Keratinocyte (primary cell): ENCODE data around the gene TMEM144. TPM values are rescaled to one million over a fixed set of nuclear protein-coding genes. Genes with fewer than 3 reads are reported as not detected.

ENCODE experiments used
- DNase-seq: peaks from one replicate; pipeline ENCODE4 v3.0.0-alpha.2; 2011; ENCODE audit warnings: low read depth, missing footprints, low spot score
- FAIRE-seq: peaks from 2 replicates; lab custom pipeline; 2011; peaks lifted over from hg19 to GRCh38; lab: Jason Lieb, UNC
- H2AFZ ChIP-seq: 2 replicates; pipeline ENCODE4 v1.6.0; 2012; ENCODE audit warnings: low read length, control low read depth, inconsistent platforms; ENCODE audit not compliant: control insufficient read depth
- H3K27ac ChIP-seq: 2 replicates; pipeline ENCODE4 v1.5.1; 2011; ENCODE audit warnings: low read length; ENCODE audit not compliant: control insufficient read depth, insufficient read depth
- H3K27me3 ChIP-seq: 3 replicates; pipeline ENCODE4 v1.6.0; 2011; ENCODE audit warnings: low read length; ENCODE audit not compliant: control insufficient read depth, insufficient read depth; ENCODE audit errors: extremely low read depth
- H3K36me3 ChIP-seq, 2 experiments: 2 replicates in 1 of 2; 3 replicates in 1 of 2; pipeline ENCODE4 v1.5.1; 2011; ENCODE audit warnings: low read length in 2 of 2, mild to moderate bottlenecking in 1 of 2; ENCODE audit not compliant: control insufficient read depth in 2 of 2, insufficient read depth in 2 of 2; ENCODE audit errors: extremely low read depth in 1 of 2
- H3K4me1 ChIP-seq: 3 replicates; pipeline ENCODE4 v1.5.1; 2011; ENCODE audit warnings: low read length; ENCODE audit not compliant: control insufficient read depth, insufficient read depth; ENCODE audit errors: extremely low read depth
- H3K4me2 ChIP-seq: 3 replicates; pipeline ENCODE4 v1.6.0; 2011; ENCODE audit warnings: low read depth, low read length; ENCODE audit not compliant: control insufficient read depth, insufficient read depth; ENCODE audit errors: extremely low read depth
- H3K4me3 ChIP-seq, 3 experiments: fragments of 200-600 bp in 1 of 3; sonication (generic) in 1 of 3; 2 replicates in 2 of 3; 3 replicates in 1 of 3; pipeline ENCODE4 v1.5.1; 2011 to 2016; ENCODE audit warnings: low read length in 3 of 3, mild to moderate bottlenecking in 3 of 3, control low read depth in 2 of 3, inconsistent platforms in 1 of 3, low read depth in 1 of 3, mixed read lengths in 1 of 3, mixed run types in 1 of 3, moderate library complexity in 1 of 3; ENCODE audit not compliant: control insufficient read depth in 2 of 3, insufficient read depth in 2 of 3; ENCODE audit errors: extremely low read depth in 1 of 3
- H3K79me2 ChIP-seq: 2 replicates; pipeline ENCODE4 v1.6.0; 2012; ENCODE audit warnings: low read length; ENCODE audit not compliant: control insufficient read depth, insufficient read depth
- H3K9ac ChIP-seq: 3 replicates; pipeline ENCODE4 v1.6.0; 2011; ENCODE audit warnings: low read length; ENCODE audit not compliant: control insufficient read depth, insufficient read depth; ENCODE audit errors: extremely low read depth
- H3K9me1 ChIP-seq: 3 replicates; pipeline ENCODE4 v1.6.0; 2011; ENCODE audit warnings: low read length; ENCODE audit not compliant: control insufficient read depth, insufficient read depth; ENCODE audit errors: extremely low read depth
- H3K9me3 ChIP-seq: 2 replicates; pipeline ENCODE4 v1.5.1; 2012; ENCODE audit warnings: low read depth, low read length; ENCODE audit not compliant: control insufficient read depth
- H4K20me1 ChIP-seq: 3 replicates; pipeline ENCODE4 v1.6.0; 2011; ENCODE audit warnings: low read length; ENCODE audit not compliant: control insufficient read depth, insufficient read depth; ENCODE audit errors: extremely low read depth
- EZH2 ChIP-seq: IDR thresholded peaks from one replicate; pipeline ENCODE4 v1.6.1; 2012; ENCODE audit warnings: inconsistent platforms, mild to moderate bottlenecking, low read length, moderate library complexity
- dilution Hi-C: fragments of 300-500 bp; cut with MboI; formaldehyde crosslinking; loops from one replicate; pipeline ENCODE4 v1.7.0; 2020; ENCODE audit warnings: low sequenced_read_pairs; ENCODE audit not compliant: extremely low pct_ligation_motif_present
- polyA plus RNA-seq, 5 experiments: library from polyadenylated mRNA; depleted of rRNA in 3 of 5; stranded (reverse) in 3 of 5; stranded (forward) in 1 of 5; unstranded in 1 of 5; fragments of >200 nt; gene quantifications; 1 replicate in 1 of 5; 2 replicates in 3 of 5; 3 replicates in 1 of 5; pipeline versions ENCODE4 v1.2.1 to v1.2.3, GENCODE V29; 2011 to 2012; ENCODE audit warnings: missing spikeins in 2 of 5, low read depth in 1 of 5, low replicate concordance in 1 of 5
- TF ChIP-seq, protein P1 (sequence below), 3 experiments: IDR thresholded peaks in 1 of 3; conservative IDR thresholded peaks in 1 of 3; optimal IDR thresholded peaks in 1 of 3; 2 replicates in 2 of 3; 3 replicates in 1 of 3; pipeline versions ENCODE3 to v1.5.1; 2011; ENCODE audit warnings: low read length in 3 of 3, mild to moderate bottlenecking in 3 of 3, moderate library complexity in 2 of 3, control low read depth in 1 of 3, inconsistent platforms in 1 of 3; ENCODE audit not compliant: insufficient read depth in 2 of 3; ENCODE audit errors: extremely low read depth in 1 of 3

The TMEM144 gene
- polyA plus RNA-seq, 1 donor (not counting 4 experiments of a cell fraction or from before 2014, with no cell fraction given), result 3.3 TPM

DNA sequence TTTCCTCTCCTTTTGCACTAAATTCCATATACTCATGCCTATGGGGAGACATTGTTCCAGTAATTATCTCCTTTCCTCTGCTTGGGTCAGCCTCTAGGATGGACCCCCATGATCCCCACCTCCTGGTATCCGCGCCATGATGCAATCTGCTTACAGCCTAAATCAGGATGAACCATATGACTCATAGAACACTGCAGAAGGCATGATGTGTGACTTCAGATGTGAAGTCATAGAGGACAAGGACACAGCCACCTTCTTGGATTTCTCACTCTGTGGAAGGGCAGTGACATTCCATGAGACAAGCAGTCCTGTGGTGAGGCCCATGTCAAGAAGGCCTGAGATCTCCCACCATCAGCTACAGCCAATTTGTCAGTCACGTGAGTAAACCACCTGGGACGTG is 9.0 kb upstream of the TMEM144 start:
- H3K4me3 ChIP-seq, result no peak overlapping the region
- dilution Hi-C loops, result no loop called here
- no peak for DNase-seq
- no peak overlapping the region for H3K9ac ChIP-seq
- no peaks in the 10 kb centered on the region for H3K79me2 ChIP-seq
- H4K20me1 ChIP-seq, result no peaks in the 10 kb centered on the region
- no peaks in the 10 kb centered on the region for H3K9me3 ChIP-seq
- no peaks in the 10 kb centered on the region for H3K4me1 ChIP-seq
- no peak overlapping the region for H2AFZ ChIP-seq
- H3K27me3 ChIP-seq, result no peaks in the 10 kb centered on the region
- no peak for FAIRE-seq
- no peaks in the 10 kb centered on the region for H3K36me3 ChIP-seq
- TF ChIP-seq, protein P1, sequence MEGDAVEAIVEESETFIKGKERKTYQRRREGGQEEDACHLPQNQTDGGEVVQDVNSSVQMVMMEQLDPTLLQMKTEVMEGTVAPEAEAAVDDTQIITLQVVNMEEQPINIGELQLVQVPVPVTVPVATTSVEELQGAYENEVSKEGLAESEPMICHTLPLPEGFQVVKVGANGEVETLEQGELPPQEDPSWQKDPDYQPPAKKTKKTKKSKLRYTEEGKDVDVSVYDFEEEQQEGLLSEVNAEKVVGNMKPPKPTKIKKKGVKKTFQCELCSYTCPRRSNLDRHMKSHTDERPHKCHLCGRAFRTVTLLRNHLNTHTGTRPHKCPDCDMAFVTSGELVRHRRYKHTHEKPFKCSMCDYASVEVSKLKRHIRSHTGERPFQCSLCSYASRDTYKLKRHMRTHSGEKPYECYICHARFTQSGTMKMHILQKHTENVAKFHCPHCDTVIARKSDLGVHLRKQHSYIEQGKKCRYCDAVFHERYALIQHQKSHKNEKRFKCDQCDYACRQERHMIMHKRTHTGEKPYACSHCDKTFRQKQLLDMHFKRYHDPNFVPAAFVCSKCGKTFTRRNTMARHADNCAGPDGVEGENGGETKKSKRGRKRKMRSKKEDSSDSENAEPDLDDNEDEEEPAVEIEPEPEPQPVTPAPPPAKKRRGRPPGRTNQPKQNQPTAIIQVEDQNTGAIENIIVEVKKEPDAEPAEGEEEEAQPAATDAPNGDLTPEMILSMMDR (optimal IDR thresholded peaks at IDR 0.05 in 1 of 3, IDR thresholded peaks at IDR 0.05 in 1 of 3, conservative IDR thresholded peaks at IDR 0.05 in 1 of 3; ENCODE audit: extremely low read depth in 1 of 3, insufficient read depth in 2 of 3, low read length in 3 of 3), result no peak
- TF ChIP-seq EZH2, result no peak
- no peaks in the 10 kb centered on the region for H3K9me1 ChIP-seq
- no peak overlapping the region for H3K27ac ChIP-seq
- H3K4me2 ChIP-seq, result no peak overlapping the region

DNA sequence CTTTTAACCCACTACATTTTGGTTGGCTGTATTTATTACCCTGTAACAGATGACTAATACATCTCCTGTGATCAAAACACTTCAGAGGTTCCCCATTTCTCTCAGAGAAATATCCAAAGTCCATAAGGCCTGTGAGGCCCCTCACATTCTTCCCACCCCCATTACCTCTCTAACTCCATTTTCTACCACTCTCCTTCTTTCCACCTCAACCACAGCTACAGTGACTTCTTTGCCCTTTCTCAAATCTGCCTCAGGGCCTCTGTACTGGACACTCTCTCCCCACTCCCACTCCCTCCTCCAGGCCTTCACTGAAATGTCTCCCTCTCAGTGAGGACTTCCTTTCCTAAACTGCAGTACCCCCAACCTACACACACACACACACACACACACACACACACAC is 8.4 kb upstream of the TMEM144 start:
- Histone ChIP-seq H3K9me1 (no peaks in the 10 kb centered on the region), H2AFZ (no peak overlapping the region), H3K9me3 (no peaks in the 10 kb centered on the region), H3K27me3 (no peaks in the 10 kb centered on the region), H3K4me2 (no peak overlapping the region), H4K20me1 (no peaks in the 10 kb centered on the region), H3K36me3 (no peaks in the 10 kb centered on the region), H3K27ac (no peak overlapping the region), H3K4me3 (no peak overlapping the region), H3K9ac (no peak overlapping the region), H3K4me1 (no peaks in the 10 kb centered on the region), H3K79me2 (no peaks in the 10 kb centered on the region)
- TF ChIP-seq EZH2, result no peak
- TF ChIP-seq, protein P1 (optimal IDR thresholded peaks at IDR 0.05 in 1 of 3, IDR thresholded peaks at IDR 0.05 in 1 of 3, conservative IDR thresholded peaks at IDR 0.05 in 1 of 3; ENCODE audit: extremely low read depth in 1 of 3, insufficient read depth in 2 of 3, low read length in 3 of 3), result no peak
- dilution Hi-C loops, result no loop called here
- no peak for DNase-seq
- FAIRE-seq, result no peak
